Activated effector memory CD4-positive, alpha-beta T cell treated with Interleukin-2 at 50 U/mL for 16 hours (primary cell): ENCODE data around the gene CLCN6.

Experiments used
- DNase-seq: peaks from one replicate; pipeline ENCODE4 v3.0.0-alpha.2; 2020

Gene CLCN6

DNA sequence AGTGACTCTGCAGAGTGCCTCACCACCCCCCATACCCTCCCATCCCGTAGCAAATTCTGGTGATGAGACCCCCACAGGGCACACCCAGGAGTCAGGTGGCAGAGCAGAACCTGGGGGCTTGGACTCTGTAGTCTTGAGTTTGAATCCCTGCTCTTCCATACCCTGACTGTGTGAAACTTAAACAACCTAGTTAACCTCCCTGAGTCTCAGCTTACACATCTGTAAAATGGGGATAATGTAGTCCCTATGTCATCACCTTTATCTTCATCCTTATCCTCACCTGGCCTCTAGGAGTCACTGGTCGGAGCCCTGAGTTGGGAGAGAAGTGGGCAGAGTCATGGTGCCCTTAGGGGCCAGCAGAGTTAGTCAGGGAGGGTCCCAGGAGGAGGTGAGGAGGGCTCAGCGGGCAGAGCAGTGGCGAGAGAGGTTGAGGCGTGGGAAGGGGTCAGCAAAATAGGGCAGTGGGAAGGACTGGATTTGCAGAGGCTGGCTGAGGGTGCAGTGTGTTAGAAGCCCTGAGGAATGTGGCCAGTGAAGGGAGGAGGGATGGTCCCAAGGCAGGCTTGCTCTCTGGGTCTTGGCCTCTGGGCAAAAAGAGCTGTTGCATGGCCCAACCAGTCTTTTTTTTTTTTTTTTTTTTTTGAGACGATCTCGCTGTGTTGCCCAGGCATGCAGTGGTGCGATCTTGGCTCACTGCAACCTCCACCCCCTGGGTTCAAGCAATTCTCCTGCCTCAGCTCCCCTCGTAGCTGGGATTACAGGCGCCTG lies 25.4 kb upstream of the CLCN6 start:
- DNase-seq, result no peak

DNA sequence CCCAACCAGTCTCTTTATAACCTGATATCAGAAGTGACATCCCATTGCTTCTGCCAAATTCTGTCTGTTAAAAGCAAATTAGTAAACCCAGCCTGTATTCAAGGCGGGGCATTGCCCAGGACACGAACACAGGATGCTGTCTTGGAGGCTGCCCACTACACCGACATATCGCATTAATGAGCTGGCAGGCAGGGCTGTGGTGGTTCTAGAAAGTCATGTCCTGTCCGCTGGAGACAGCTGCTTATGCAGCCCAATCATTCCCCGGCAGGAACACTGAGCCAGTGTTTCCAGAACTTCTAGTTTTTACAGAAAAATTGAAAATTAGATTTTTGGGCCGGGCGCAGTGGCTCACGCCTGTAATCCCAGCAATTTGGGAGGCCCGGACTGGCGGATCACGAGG lies 24.7 kb upstream of the CLCN6 start:
- DNase-seq, result no peak

DNA sequence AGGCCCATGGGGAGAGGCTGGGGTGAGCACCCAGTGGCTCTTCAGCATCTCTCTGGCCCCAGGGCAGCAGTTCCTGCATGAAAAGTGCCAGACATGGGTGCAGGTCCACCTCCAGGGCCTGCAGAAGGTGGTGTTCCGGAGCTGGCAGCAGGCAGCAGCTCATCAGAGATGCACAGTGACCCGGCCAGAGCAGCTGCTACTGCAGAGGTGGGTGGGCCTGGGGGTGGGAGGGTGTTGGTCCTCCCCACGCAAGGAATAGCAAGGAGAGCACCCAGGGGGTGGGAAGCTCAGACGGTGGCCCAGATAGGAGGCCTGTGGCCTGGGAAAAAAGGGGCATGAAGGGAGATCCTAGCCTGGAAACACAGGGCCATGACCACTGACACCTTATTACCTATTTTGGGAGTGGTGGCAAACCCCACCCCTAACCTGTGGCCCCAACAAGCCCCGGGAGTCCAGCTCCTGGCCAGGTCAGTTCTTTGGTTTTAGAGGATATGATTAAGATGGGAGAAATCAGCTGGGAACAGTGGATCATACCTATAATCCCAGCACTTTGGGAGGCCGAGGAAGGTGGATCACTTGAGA lies 23.8 kb upstream of the CLCN6 start:
- no peak for DNase-seq

DNA sequence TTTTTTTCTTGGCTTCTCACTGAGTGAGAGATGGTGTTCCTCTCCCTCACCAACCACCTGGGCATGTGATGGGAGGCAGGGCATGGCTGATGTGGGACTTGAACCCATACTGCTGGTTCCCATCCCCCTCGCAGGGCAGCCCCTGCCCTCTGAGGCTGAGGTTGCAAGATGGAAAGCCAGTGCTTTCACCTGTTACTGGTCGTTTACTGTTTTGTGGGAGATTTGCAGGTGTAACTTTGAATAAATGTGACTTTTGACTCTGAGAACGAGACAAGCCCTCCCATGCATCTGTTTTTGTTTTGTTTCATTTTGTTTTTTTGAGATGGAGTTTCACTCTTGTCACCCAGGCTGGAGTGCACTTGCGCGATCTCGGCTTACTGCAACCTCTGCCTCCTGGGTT lies 22.4 kb upstream of the CLCN6 start:
- DNase-seq, result no peak

GRCh38 chr1:11784256-11784992 lies 21.6 kb upstream of the CLCN6 start:
- no peak for DNase-seq

DNA sequence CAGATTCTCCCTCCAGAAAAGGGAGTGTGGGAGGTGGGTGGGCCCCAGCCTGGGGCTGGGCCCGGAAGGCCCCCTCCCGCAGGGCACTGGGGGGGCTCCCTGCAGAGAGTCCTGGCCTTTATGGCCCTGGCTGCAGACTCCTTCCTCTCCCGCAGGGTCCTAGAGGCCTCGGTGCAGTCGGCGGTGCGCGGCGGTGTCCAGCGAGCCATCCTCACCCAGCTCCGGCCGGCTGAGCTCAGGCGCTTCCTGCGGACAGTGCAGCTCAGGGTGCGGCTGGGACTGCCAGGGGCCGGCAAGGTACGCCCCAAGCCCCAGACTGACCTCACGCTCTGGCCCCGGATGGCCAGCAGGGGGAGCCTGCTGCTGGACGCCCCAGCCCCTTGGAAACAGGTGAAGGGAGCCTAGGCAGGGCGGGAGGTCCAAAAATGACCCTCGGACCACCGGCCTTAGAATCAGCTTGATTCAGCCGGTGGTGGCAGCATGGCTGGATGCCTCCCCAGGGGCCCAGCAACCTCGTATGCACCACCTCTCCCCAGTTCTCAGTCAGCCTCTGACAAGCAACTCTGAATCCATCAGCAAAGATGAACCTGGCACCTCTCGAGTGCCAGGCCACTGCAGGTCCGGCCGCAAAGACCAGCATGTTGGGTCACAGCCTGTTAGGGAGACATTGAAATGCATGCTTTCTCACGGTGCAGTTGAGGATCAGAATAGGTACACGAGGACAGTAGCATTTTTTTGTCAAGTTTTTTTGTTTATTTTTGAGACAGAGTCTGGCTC lies 20.8 kb upstream of the CLCN6 start:
- no peak for DNase-seq

DNA sequence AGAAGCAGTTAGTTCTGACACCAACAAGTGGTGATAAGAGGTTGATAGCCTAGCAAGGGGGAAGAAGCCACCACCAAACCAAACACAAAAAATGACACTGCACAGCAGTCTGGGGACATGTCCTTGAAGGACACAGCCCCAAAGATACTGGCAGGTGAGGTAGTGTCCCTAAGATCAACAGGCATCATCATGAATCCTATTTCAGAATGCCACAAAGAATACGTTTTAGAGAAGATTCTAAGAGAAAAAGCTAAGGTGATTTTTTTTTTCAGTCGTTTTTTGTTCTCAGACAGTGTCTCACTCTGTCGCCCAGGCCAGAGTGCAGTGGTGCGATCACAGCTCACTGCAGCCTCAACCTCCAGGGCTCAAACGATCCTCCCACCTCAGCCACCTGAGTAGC lies 19.8 kb upstream of the CLCN6 start:
- DNase-seq, result no peak

- DNase-seq, result no peak
These were observed 18.7 kb upstream of the CLCN6 start for GRCh38 chr1:11787251-11787803.

DNA sequence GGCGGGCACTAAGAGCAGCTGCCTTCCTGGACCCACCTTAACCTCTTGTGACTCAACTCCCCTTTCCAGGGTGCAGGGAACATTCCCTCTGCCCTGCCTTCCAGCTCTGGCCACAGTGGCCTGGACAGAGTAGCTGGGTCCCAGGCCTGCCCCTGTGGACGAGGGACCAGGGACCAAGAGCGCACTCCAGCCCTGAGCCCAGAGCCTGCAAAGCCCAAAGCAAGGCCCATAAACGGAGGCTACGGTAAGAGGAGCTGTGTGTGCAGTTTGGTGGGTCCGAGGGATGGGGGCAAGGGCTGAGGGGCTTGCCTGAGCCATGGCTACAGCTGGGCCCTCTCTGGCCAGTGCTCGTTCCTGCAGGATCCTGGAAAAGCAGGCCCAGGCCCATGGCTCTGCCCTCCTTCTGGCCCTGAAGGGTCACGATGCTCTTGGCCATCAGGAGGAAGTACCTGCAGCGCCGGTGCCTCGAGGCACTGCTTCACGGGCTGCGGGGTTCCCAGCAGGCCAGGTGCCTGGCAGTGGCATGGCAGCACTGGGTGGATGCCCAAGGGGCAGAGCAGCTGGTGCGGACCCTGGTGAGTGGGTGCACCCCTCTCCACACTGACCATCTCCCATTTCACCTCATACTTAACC lies 18.1 kb upstream of the CLCN6 start:
- no peak for DNase-seq

DNA sequence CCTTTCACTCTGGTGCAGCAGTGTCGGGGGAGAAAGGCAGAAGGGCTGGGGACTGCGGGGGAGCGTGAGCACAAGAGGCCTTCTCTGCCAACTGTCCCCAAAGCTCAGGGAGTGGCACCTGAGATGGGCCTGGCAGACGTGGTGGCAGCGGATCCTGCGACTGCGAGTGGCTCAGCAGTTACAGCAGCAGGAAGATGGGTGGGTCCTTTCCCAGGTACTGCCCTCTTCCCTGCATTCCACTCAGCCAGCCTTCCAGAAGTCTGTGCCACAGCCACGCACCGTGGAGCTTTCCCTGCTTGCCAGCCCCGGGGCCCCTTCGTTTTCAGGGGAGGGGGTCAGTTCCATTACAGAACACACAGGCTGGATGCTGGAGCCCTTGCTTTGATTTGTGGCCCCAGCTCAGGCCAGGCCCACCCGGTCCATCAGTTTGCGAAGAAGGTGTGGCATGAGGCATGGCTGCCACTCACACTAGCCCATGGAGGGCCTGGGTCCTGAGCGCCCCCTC lies 17.4 kb upstream of the CLCN6 start:
- no peak for DNase-seq

GRCh38 chr1:11789126-11790067 lies 16.6 kb upstream of the CLCN6 start:
- DNase-seq, result no peak

DNA sequence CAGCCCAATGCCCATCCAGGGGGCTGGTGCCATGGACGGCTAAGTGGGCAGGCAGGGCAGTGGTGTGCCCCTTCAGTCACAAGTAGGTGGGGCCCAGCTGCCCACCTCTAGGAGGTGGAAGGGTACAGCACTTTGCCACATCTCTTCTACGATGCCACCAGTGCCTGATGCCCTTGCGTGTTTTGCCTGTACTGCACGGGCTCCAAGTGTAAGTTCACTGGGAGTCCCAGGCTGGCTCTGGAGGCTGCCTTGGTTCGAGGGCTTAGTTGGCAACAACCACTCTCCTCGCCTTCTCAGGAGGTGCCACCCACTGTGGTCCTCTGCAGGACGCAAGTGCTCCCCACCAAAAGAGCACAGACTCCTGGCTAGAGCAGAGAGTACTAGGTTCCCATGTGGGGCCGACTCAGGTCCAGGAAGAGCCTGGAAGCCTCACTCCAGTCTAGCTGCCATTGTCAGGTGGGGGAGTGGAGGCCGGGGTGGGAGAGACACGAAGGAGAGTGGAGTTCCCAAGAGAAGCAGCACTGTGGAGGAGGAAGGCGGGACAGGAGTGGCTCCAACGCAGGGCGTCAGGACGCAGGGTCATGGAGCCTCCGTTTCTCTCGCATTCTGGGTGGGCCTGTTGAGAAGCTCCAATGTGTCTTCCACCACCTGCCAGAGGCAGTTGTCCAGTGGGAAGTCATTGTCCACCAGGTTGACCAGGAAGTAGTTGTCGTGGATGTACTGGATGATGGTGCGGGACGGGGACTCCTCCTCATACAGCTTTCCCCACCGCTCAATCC lies 15.7 kb upstream of the CLCN6 start:
- DNase-seq, result no peak

GRCh38 chr1:11790880-11791715 lies 14.9 kb upstream of the CLCN6 start:
- no peak for DNase-seq

DNA sequence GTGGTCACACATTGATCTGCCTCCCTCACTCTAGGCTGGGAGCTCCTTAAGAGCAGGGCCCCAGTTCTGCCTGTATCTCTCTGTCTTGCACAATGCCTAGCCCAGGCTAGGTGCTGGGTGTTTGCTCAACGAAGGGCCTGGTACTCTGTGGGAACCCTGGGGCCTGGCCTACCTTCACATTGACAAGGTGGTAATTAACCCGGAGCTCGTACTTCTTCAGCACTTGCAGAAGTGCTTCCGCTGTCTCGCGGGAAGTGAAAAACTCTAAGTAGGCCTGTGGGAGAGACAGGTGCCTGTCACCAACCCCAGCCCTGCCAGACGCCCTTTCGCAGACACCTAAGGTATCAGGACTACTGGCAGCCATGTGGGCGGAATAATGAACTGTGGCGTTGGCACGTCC lies 13.9 kb upstream of the CLCN6 start:
- no peak for DNase-seq

DNA sequence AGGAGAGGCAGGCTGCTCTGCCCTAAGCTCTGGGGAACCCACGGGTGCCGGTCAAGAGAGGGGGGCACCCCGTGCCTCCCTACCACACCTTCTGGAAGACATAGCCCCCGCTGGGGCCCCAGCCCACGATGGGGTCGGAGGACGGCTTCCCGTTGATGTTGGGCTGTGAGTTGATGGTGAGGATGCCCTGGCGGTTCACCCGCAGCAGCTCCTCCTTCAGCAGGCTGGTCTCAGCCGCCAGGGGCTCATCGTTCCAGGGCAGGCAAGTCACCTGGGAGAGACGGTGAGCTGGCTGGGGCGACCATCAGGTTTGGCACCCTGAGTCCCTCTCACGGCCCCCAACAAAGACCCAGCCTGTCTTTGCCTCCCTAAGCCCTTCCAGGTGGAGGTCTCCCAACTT lies 12.2 kb upstream of the CLCN6 start:
- no peak for DNase-seq

GRCh38 chr1:11794446-11795237 lies 11.3 kb upstream of the CLCN6 start:
- no peak for DNase-seq

- DNase-seq, result no peak
These were observed 10.6 kb upstream of the CLCN6 start for GRCh38 chr1:11795238-11795890.
